ENCODE data around the gene INSYN2B.

Gene INSYN2B

DNA sequence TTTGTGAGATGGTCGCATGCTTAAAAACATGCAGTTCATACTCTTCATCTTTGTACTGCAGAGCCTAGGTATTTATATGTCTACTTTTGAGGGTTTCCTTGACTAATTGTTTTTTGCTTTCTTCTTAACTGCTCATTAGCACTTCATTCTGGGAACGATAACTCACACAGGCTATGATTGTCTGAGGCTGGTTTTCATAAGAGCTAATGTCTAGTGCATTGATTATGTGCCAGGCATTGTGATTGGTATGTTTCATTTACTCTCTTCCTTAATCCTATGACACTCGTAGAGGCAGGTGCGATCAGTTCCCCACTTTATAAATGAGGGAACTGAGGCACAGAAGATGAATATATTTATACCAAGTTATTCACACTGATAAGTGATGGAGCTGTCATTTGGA lies 93.6 kb downstream of the INSYN2B start:
- DNase-seq (ENCODE audit: low read depth): no peak

DNA sequence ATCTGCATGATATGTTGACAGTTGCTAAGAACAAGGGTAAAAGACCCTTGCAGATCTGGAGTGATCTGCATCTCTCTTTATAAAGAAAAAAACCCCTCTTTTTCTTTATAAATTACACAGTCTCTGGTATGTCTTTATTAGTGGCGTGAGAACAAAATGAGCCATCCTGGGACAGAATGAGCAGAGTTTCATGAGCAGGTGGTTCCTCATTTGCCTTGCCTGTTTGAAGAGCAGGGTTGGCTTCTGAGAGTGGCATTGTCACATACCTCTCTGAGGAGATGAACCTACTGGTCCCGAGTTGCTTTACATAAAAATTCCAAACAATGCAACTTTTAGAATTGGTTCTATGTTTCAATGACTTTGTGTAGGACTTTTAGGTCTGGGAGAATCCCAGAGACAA lies 94.3 kb downstream of the INSYN2B start:
- no peak for DNase-seq (ENCODE audit: low read depth)

DNA sequence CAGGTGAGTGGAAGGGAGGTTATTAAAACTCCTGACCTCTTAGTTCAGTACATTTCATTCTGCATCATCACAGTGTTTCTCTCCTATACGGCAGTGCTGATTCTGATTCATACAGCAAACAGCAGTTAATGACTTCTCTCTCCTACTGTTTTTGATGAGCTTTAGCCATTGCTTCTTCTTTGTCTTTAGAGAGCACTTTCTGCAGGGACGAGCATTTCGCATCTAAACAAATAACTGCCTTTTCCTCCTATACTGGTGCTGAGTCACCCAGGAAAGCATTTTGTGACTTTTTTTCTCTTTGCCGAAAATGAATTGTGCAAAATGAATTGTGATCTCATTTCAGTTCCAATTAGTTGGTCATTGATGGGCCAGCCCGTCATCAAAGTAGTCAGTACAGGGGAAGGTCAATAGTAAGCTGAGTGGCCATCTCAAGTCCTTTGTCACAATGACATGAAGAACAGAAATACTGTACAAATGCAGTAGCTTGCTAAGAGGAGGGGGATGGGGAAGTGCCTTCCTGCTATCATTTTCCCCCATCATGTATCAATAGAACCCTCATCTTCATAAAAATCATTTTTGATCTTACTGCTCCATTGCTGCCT lies 98.5 kb downstream of the INSYN2B start:
- DNase-seq (ENCODE audit: low read depth): no peak

DNA sequence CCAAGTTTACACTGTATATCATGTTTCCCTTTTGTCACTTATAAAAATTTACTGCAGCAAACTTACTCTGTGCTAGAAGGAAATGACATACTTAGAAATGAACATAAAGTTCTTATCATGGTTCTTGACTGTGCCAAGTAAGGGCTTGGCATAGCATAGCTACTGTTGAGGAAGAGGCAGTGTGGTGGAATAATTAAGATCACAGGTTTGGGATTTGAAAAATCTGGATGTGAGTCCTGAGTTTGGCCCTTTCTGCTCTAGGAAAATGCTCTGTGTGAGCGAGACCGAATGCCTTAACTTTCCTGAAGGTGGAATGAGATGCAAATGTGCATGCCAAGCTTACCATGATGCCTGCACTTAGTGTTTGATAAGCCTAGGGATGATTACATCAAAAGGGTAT lies 99.5 kb downstream of the INSYN2B start:
- DNase-seq (ENCODE audit: low read depth): no peak

DNA sequence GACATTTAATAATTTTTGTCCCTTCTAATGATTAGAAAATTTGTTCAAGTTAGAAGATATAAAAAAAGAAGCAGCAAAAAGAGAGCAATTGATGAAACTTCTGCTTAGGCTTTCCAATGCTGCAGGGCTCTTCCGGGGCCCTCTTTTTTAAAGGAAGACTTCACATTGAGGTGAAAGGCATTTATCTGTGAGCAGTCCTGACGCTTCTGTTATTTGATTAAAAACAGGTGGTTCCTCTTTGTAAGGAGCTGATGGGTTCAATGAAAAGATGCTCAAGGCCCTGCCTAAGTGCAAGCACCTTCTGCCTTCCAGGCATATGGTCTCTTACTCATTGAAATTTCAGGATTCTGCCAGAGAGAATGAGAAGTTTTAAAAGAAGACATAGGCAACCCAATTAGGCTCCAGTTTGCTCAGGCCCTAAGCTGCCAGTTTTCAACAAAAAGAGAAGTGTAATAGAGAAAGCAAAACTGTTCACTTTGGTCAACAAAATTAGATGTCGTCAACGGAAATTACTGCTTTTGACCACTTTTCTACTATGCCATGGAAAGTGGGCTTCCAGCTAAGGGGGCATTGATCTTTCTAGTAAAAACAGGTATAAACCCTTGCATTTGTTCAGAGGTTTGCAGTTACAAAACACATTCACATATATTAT lies 100.2 kb downstream of the INSYN2B start:
- no peak for DNase-seq (ENCODE audit: low read depth)

DNA sequence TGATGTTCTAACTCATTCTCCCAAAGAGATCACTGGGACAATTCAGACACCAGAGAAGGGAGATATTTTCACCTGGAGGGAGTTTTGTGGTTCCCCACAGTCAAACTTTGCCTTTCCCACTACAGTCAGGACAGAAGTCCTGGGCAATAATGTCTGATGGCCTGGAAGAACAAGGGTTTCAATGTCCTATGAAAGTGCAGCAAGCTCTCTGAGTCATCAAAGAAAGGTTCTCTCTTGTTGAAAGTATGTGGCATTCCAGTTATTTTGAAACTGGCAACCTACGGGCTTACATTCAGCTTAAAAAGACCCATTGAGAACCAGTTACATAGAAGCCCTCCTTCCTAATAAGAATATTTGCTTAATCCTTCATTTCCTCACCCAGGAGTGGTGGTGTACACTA lies 103.9 kb downstream of the INSYN2B start:
- DNase-seq (ENCODE audit: low read depth): no peak

DNA sequence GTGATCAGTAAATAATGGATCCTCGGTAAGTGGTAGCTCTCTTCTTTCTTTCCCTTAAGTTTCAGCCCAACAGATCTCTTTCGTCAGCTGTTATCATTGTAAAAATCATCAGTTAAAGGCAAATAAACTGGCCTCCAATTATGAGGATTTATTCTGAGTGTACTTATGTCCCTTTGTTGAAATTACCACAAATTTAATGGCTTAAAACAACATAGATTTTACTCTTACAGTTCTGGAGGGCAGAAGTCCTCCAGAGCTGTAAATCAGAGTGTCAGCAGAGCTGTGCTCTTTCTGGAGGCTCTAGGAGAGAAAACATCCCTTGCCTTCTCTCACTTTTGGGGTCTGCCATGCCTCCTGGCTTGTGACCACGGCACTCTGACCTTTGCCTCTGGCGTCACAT lies 104.6 kb downstream of the INSYN2B start:
- no peak for DNase-seq (ENCODE audit: low read depth)

DNA sequence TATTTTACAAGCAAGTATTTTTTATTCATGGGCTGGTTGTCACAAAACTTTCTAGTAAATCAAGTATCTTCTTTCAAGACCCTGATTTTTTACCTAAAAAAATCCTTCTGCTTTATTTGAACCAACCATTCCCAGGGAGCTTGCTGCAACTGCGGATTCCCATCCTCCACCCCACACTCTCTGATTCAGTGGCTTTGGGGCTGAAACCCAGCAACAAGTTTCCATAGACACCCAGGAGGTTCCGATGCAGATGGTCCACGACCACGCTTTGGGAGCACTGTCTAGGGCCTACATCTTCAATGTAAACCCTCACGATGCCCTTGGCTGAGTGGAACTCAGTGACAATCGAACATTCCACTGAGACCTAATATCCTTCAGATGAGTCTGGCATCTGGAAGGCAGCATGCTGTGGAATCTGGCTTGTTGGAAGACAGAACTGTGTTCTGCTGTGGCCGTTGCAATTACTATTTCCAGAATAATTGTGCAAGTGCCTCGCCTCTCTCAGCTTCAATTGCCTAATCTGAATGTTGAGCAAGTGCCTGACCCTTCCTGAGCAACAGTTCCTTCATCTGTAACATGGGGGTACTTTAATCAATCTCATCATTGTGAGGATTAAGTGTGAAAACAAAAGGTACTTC lies 105.1 kb downstream of the INSYN2B start:
- DNase-seq (ENCODE audit: low read depth): peak; percentile 71

DNA sequence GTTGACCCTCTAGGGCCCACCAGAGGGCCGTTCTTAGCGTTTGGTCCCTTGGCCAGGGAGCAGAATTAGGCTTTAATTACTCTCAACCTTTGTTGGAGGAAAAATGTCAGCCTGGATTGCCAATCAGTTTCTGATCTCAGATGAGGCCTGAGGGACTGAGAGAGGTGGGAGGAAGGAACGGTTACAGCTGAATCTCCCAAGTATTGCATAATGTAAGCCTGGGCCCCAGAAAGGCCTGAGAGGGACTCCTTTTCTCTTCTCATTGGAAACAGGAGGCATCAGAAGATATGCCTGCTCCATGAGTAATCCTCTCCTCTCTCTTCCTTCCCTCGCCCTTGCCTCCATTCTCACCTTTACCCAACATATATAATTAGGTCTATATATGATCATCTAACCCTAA lies 105.7 kb downstream of the INSYN2B start:
- DNase-seq (ENCODE audit: low read depth): no peak

DNA sequence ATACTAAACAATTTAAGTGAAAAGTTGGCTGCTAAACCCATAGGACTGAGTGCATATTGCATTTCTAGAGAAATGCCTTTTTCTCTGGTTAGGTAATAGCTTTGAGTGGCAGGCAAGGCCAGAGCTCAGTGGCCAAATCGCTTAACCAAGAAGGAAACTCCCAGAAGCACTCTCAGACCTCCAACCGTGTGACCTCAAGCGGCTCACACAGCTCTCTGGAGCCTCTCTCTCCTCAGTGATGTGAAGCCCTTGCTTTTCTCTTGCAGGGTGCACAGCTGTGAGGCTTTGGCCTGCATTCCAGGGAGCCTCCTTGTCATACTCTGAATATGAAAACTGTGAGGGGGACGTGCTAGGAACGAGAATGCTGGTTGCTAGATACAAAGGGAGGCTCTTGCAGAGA lies 106.7 kb downstream of the INSYN2B start:
- no peak for DNase-seq (ENCODE audit: low read depth)

DNA sequence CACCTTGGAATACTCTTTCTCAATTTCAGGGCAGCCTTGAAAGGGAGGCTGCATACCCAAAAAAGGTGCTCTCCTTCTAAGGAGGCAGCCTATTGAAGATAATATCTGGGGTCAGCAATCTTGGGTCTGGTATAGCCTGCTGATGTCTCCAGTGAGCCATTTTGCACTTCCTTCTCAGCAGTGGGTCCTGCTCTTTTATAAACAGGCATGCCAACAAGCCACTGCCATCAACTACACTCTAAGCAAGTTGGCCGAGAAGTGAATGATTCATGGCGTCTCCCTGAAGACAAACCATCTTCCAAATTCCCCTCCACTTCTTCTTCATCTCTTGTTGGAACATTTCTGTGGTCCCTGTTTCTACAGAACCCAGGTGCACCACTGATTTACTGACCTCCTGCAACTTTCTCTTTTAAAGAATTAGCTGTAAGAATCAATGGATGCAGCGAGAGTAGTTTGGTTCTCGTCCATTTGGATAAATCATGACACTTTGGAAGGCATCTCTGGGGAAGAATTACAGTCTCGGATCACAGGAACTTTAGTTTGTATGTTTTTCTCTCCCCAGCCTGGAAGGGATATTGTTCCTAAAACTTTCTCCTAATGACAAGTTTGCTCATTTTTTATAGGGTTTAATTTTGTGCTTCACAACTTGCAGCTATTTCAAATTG lies 108.3 kb downstream of the INSYN2B start:
- no peak for DNase-seq (ENCODE audit: low read depth)

DNA sequence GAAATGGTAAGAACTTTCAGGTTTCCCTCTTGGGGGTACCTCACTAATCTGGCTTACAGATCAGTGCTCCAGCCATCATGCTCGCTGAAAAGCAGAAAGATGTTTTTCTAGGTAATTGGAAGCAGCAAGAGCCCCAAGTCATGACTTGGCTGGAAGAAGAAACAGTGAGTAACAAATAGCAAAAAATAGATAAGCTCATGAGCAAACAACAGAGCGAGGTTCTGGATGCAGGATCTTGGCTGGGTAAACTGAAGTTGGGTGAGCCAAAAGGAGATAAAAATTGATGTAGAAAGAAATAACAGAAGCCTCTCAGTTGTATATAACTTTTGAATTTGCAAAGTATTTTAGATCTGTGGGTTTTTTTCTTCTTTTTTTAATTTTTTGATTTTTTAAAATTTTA lies 110.1 kb downstream of the INSYN2B start:
- DNase-seq (ENCODE audit: low read depth): no peak

DNA sequence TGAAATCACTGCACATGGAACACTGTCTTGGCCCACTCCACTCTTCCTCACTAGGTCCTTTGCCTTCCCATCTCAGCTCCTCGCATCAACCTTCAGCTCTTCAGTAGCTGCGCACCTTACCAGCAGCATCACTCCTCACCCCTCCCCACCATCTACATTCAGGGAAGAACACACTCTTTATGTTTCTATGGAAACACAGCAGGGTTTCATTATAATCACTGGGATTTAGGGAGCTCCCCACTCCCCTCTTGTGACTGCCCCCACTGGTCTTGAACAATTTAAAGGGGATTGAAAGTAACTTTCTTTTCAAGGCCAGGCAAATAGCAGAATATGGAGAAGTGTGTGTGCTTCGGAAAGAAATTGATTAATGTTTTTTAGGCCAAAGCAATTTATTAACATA lies 111.2 kb downstream of the INSYN2B start:
- DNase-seq (ENCODE audit: low read depth): no peak

DNA sequence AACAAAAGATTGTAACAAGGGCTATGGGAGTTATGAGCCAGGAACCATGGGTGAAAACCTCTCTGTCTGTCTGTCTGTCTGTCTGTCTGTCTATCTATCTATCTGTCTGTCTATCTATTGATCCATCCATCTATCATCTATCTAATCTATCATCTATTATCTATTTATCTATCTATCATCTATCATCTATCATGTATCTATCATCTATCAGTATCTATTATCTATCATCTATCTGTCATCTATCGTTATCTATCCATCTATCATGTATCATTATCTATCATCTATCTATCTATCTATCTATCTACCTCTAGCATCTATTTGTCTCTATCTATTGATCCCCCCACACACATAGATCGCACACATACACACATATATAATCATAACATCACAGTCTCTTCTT lies 112.9 kb downstream of the INSYN2B start:
- no peak for DNase-seq (ENCODE audit: low read depth)

DNA sequence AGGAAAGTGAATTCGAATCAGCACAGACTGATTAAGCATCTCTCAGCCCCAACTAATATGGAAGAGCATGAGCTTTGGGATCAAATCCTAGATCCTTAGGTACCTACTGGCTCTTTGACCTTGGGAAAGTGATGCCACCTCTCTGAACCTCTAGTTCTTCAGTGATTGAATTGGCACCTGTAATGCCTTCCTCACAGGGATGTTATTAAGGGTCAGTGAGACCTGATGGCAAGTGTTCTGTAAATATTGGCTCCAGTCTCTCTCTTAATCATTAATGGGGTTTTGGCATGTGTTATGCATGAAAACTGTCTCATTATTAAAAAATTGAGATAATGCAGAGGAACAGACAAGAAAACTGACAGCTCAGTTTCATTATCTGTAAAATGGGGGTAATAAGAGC lies 115.8 kb downstream of the INSYN2B start:
- DNase-seq (ENCODE audit: low read depth): no peak

DNA sequence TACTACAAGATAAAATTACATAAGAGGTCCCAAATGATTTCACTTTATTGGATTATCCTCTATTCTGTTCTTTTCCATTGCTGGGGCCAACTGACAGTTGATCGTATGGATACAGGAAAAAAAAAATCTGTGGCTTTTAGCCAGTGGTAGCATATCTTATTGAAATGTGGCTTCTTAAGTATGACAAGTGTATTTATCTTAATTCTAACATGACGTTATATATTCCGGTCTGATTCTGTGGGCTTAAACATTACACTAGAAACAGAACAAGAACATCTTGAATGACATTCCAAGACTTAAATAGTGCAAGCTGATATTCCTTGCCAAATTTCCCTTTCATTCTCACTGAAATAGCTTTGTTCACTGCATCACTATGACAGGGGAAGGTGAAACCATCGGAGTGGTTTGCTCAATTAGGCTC lies 117.9 kb downstream of the INSYN2B start:
- DNase-seq (ENCODE audit: low read depth): no peak

DNA sequence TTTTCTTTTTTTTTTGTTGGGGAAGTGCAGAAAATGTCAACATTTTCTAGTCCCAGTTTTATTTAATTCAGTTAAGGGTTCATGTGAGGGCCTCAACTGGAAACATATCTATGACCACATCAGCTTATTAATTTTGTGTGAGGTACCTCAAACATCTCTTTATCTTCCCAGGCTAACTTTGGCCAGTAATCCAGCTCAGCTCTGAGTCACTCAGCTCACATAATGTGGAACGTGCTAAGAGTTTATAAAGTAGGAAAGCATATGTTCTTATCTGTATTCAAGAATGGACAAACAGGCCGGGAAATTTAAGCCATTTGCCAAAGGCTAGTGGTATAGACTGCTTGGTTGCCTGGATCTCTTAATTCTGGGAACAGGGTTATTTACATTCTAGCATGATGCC lies 118.4 kb downstream of the INSYN2B start:
- DNase-seq (ENCODE audit: low read depth): peak; percentile 51

DNA sequence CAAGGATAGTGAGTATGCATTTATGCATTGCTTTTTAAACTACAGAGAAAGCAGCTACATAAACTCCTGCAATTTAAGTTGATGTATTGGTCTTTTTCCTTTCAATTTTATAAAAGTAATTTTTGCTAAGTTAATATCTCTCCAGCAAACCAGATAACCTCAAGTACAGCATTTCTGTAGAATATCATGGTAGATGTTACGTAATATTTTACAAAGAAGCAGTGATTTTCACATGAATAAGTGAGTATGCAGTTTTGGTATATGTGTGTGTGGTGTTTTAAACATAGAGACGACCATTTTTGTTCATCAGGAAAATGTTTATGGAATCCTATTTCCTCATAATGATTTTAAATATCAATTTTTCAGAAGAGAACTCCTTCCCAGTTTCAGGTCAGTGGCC lies 118.9 kb downstream of the INSYN2B start:
- no peak for DNase-seq (ENCODE audit: low read depth)

DNA sequence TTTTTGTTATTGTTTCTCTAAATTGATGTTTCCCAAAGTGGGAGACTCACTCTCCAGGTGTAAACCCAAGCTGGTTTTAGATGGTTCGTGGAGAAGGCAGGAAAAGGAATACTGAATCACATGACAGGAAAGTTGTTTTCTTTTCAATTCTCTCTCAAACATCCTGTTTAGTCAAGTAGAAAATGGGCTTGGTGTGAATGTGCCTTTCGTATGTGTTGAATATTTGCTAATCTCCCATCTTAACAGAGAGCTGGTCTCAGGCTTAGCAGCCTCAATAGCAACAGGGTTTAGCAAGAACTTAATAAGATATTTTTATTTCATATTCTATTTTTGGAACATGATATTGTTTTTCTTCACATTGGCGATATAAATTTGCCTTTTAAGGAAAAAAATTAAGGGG lies 119.7 kb downstream of the INSYN2B start:
- DNase-seq (ENCODE audit: low read depth): no peak

DNA sequence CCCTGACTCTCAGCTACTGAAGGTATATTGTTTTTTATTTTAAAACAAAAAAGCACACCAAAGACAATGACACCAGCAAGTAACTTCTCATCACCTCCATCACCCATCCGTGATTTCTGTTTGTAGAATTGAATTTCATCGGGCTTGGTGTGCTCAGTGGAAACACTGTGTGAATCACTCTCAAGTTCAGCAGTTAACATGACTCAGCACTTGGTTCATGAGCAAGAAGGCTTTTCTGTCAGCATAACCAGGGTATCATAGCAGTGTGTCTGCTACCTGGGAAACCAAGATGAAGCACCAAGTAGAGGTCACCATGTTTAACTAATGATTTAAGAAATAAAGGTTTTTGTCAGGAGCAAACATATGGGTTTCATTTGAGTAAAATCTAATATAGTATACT lies 123.7 kb downstream of the INSYN2B start:
- peak; percentile 68 for DNase-seq (ENCODE audit: low read depth)

DNA sequence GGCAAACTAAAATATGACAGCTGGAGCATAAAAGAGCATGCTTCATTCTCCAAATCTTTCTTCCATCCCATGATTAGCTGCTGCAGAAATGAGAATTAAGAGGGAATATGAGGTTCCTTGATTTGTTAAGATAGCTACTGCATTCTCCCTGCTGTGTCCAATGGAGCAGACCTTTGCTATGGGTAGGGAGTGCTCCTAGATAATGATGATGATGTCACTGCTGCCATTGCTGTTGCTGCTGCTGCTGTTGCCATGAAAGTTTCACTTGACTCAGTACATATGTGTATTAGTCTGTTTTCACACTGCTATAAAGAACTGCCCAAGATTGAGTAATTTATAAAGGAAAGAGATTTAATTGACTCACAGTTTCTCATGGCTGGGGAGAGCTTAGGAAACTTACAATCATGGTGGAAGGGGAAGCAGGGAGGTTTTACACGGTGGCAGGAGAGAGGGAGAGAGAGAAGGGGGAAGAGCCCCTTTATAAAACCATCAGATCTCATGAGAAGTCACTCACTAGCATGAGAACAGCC lies 128.9 kb downstream of the INSYN2B start:
- DNase-seq (ENCODE audit: low read depth): no peak

DNA sequence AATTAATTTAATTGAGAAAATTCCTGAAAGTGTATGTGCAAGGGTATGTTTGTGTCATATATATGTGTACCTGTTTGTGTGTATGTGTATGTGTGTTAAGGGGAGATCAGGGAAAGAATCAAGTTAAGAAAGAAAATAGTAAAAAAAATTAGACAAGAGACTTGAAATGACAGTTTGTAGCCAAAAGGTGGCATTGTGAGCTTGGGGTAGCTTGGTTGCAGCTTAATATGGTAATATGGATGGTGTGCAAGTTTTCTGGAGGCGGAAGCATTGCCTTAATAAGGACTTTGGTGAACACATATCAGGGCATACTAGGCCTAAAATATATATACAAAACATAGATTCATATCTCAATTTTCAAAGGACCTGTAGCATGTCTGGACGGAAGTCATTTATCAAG lies 129.9 kb downstream of the INSYN2B start:
- no peak for DNase-seq (ENCODE audit: low read depth)

DNA sequence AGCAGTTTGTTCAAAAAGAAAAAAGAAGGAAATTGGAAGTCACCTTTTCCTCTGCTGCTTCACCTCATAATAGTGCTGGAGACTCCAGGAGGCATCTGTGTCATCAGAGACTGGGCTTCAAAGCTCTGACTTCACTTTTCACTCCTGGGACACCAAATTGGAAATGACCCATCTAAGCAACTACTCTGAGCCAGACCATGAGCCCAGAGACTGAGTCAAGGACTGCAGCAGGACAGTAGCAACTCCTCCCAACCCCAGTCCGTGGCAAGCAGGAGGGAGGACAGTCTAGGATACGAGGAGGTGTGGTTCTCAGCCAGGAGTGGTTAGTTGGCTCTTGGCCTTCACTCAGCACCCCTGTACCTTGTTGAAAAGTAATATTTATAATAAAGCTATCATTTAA lies 131.5 kb downstream of the INSYN2B start:
- DNase-seq (ENCODE audit: low read depth): no peak

Data from GM04503 (cell line).